SIG-M5 treated with dmso at 0.1 percent for 504 hours (cell line): ENCODE results near the gene LRRC36.

Experiments used
- DNase-seq: peaks from one replicate; lab custom pipeline; 2025; ENCODE audit not compliant: unreplicated experiment; lab: John Stamatoyannopoulos, UW

LRRC36 gene

DNA sequence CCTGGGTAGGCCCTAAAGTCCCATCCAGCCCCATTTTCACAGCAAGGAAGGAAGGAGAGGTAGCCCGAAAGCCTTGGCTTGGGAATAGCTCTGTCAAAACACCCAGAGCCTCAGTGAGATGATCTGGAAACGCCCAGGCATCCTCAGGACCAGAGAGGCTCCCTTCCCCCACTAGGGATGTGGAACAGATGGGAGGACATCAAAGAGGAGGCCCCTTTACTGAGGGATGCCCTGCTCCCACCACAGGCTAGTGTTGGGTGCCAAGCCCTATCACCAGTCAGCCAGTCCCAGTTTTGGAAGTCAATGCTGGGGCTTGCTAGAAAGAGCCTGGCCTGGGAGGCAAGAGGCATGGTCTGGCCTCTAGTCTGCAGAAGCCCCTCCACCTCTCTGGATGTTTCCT is 62.0 kb downstream of the LRRC36 start:
- no peak for DNase-seq

DNA sequence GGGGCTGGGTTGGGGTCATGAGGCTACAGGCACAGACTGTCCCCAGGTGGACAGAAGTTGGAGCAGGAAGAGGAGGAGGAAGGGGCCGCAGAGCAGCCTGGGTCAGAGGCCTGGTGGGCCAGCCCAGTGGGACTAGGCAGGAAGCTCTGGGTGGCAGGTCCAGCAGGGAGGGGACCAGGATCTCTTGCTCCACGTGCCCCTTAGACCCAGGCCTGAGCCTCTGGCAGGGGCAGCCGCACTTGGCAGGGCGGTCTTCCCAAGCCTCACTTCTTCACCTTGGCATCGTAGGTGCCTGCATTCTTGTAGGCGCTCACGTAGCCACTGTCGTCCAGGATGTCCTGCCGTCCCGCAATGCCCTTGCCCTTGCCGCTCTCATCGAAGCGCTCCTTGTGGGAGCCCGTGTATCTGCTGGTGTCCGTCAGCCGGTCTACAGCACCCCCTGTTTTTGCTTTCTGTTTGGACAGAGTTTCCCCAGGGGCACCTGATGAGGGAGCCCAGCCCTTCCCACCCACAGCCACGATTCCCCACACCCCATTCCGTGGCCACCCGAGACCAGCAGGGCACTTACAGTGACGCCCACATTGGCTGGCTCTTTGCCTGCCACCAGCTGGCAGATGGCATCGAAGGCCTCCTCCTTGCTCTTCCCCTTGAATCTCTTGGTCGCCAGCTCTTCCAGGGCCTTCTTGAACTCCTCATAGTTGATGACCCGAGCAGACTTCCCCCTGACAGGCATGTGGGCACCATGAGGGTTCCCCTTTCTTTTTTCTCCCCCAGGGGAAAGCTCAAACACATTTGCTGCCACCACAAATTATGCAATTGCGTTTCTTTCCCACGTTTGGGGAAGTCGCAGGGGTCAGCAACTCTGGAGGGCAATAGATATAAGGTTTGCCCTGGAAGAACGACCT is 63.5 kb downstream of the LRRC36 start:
- DNase-seq = peak; percentile 78

DNA sequence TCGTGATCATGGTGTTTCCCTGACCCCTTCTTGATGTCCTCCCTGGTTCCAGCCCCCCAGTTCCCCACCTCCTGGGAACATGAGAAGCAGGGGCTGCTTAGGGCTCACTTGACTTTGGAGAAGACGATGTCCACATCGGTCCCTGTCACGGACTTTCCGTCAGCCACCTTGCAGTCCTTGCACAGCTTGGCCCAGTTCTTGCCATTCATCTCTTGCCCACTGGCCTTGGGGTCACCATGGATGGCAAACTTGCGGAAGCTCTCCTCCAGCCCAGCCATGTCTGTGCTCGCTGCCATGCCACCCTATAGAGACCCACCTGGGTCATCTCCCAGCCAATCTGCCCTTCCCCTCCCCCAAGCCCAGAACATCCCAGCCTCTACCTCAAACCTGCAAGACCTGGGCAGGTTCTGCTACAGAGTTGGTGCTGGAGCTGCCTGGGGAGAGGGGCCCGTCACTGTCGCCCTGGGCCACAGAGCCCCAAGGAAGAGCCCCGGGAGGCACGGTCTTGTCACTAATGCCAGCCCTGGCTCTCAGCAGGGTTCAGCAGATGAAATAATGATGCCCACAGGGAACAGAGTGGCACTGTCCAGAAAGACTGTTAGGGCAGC is 64.3 kb downstream of the LRRC36 start:
- DNase-seq = no peak

DNA sequence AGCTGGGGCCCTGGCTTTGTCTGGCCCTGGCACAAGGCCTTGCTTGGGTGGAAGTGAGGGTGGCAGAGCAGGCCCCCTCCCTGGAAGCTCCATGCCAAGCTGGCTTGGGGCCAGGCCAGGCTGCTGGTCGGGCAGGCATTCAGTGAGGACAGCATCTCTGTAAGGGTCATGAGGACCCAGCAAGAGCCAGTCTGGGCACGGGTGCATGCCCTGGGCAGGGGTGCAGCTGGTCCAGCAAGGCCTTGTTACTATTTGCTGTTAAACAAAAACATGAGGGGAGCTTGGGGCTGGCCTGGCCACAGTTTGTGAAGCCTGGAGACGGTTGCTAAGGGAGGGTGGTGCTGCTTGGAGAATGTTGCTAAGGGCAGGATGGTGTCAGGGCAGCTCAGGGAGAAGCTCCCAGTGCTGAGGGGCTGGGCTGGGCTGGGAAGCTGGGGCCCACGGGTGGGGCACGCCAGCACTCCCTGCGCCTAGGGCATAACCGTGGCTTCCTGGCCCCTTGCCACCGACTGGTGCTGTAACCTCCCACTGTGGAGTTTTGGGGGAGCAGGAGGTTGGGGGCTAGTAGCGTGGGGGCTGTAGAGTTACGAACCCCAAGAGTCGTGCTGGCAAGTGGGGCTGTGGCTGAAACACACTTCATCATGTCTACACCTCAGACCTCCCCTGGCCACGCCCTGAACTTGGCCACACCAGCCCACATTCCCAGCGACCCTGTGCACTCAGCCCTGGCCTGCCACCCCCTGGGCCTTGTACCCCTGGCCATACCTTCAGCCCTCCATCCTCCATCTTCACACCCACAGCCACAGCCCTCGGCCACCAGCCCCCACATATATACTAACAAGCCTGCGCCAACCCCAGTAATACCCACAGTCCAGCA is 65.0 kb downstream of the LRRC36 start:
- no peak for DNase-seq

DNA sequence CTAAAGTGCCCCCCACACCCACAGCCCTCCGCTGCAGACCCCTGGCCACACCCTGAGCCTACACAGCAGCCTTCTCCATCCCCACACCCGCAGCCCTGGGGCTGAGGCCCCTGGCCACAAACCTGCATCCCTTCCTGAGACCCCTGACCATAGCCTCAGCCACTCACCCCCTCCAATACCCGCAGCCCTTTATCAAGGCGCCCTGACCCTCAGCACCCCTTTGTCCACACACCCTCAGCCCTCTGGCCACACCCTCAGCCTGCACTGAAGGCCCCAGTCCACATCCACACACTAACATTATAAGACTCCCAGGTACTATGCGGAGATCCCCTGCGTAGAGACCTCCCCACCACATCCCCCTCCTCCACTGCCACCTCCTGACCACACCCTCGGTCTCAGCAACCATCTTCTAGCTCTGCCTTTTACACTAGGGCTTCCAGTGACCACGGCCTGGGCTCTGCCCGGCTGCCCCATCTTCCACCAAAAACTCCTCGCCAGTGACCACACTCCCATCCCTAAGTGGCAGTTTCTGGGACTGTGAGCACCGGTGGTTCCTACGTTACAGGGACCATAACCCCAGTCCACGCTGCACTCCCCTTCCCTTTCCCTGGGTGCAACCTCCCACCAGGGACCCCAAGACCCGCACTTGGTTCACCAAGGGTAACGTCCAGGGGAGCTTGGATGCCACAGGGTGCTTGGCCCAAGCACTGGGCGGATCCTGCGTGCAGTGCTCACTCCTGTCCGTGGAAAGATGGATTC is 65.9 kb downstream of the LRRC36 start:
- DNase-seq = no peak

DNA sequence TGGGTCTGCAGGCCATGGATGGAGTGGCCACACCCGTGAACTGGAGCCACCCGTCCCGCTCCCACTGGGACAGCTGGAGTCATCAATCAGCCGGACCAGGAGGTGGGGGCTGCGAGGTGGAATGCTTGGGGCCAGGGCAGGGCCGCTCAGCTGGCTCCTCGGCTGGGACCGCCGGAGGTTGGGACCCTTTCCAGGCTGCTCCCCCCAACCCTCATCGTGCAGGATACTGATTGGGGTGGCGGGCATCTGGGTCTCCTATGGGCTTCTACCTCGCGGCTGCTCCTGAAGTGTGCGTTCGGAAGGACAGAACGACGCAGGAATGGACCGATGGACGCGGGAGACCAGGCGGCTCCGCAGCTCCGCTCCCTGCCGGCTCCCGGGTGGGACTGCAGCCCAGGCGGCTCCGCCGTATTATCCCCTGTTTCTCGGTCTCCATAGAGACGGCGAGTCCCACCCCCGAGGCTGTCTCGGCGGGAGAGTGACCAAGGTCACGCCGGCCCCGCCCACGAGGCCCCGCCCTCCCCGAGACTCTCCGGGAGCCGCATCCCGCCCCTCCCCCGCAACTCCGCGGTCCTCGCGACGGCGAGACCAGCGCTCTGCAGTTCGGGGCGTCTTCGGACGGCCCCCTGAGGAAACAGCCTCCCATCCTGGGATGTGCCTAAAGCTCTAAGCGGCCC is 66.6 kb downstream of the LRRC36 start, which contains the start of gene TPPP3:
Gene TPPP3 (minus strand): TSS at position 388 of the 677 bp plus-strand sequence. CDS start 2,387 bp downstream, outside the sequence.
- no peak for DNase-seq

DNA sequence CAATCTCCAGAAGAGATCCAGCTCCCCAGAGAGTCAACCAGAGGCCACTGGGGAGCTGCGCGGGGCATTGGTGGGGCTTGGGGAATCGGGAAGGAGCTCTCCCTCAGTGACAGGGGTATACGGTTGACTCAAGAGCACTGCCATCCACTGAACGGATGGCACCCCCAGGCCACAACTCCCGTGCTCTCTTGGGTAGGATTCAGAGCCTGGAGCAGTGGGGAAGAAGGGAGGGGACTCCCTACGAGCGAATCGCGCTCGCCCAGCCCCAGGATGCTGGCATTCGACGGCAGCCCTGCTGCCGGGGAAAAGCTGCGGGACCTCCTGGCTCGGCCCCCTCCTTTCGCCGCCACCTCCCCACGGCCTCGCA is 67.2 kb downstream of the LRRC36 start:
- DNase-seq = no peak

DNA sequence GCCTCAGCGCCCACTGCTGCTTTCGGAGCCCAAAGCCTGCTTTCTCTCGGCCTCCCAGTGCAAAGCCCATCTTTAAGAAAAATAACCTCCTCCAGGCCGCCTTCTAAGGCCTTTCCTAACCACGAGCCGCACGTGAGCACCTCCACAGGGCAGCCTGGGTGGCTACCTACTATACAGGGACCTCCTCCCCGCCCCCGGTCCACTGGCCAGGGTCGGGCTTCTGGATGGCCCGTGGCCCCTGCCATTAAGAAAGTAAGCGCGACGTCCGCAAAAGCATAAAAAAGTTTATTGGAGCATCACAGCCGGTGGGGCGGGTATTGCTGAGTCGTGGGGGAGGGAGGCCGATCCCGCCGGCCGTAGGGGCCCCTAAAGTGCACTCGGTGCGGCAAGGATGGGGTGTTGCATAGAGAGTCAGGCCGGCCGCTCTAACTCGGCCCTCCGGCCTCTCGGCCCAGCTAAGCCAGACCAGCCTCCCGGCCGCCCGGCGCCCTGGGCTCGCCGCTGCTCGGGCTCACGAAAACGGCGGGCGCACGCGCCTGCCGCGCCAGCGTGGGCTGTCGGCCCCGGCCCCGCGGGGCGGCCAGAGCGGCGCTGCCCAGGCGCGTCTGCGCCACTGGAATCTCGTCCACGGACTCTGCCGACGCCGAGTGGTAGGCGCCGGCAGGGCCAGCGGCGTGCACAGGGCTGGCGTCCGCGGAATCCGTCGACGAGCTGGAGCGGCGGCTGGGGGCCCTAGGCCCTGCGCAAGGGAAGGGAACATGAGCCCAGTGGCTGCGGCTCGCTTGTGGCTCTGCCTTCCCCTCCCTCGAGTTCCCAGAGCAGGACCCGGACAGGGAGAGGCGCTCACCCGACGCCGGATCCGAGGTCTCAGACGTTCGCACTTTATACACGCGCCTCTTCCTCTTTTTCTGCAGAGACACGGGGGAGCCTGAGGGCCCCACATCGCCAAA is 67.8 kb downstream of the LRRC36 start:
- DNase-seq = peak; percentile 77

DNA sequence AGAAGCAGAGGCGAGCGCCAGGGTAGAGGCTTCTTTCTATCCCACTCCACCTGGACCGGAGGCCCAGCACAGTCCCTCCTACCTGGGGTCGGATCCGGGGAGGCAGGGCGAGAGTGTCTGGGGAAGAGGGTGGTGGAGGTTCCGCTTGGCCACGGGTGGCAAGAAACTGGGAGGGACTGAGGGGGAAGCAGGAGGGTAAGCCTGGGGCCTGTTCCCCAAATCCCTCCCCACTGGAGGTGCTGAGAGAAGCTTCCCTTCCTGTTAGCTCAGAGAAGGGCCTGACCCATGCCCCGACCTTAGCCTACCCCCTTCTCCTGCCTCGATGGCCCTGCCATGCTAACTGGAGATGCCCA is 68.5 kb downstream of the LRRC36 start:
- no peak for DNase-seq

DNA sequence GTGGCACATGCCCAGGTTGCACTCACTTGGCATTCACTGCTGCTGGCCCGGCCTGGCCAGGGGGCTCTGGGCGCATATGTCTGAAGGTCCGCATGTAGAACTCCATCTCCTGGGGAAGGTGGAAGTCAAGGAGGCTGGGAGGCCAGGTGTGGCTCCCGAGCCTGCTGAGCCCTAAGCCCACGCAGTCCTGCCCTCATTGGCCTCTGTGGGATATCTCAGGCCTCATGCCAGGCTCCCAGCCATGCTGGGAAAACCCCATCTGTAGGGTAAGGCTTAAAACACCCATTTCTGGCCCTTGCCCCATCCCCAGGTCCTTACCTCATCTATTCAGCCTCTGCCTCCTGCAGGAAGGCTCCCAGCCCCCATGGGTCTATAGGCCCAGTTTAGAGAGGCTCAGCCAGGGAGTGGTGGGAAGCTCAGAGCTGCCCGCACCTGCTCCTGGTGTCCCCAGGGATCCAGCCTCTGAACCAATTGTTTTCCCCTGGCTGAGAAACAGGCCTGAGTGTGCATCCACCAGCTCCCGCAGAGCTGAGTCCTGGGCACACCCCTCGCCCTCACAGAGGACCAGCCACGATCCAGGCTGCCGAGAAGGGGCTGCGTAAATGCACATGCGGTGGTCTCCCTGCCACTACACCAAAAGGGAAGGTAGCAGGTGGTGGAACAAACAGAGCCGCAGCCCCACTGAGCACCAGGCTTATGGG is 69.0 kb downstream of the LRRC36 start:
- no peak for DNase-seq

DNA sequence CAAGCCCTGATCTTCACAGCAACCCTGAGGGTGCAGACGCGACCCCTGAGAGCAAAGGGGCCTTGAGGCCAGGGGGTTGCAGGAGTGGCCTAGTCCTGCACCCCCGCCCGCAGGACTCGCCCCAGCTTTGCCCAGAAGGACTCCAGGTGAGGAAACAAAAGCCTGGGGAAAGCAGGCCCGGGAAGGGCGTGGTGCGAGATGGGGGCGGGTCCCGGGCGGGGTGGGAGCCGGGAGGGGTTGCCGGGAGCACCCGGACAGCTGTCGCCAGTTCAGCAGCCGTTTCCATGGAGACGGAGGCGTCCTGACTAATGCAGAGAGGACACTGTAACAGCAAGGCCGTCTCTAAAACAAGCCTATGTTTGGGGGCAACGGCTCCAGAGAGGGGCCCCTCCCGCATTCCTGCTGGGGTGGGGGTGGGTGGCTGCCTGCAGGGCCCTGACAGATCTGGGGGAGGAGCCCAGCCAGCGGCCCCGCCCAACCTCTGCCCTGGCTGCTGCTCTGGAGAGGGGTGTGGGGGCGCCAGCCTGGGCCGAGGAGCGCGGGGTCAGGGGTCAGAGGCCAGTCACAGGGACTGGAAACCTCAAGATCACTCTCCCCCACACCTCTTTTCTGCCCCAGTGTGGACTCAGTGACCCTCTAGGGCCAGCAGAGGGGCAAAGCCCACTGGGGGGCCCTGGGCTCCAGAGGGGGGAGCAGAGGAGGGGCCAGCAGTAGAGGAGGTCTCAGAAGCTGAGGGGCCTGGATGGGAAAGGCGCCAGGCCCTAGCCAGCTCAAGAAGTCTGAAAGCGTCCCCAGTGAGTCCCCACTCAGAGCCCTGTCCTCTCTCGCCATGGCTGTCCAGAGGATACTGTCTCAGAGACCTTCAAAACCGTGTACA is 69.8 kb downstream of the LRRC36 start:
- peak; percentile 23 for DNase-seq

DNA sequence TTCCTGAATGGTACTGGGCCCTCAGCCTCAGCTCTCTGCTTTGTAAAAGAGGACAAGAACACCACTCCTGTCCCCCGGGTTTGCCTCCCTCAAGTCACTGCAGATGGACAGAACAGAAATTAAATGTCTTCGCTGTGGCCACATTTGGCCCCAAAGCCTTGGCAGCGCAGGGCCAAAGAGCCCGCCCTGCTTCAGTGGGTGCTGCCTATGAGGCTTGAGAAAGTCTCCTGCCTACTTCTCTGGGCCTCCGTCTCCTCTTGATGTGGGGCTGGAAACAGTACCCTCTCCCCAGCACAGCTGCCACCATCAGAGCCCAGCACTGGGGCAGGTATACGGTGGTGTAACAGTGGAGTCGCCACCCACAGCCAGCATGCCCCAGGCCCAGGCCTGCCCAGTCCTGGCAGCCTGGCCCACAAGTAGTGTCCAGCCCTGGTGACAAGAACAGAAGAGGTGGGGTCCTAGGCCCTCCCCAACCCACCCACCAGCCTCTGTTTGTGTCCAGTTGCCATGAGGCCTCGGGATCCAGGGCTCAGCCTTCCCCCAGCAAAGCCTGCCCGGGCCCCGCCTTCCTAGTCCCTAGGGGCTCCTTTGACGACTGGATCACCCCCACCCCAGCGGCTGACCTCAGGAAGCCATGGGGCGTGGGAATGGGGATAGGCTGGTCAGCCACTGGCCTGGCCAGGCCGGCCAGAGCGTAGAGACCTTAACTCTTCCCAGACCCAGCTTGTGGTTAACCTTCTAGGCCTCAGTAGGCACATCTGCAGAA is 70.6 kb downstream of the LRRC36 start:
- DNase-seq = no peak

DNA sequence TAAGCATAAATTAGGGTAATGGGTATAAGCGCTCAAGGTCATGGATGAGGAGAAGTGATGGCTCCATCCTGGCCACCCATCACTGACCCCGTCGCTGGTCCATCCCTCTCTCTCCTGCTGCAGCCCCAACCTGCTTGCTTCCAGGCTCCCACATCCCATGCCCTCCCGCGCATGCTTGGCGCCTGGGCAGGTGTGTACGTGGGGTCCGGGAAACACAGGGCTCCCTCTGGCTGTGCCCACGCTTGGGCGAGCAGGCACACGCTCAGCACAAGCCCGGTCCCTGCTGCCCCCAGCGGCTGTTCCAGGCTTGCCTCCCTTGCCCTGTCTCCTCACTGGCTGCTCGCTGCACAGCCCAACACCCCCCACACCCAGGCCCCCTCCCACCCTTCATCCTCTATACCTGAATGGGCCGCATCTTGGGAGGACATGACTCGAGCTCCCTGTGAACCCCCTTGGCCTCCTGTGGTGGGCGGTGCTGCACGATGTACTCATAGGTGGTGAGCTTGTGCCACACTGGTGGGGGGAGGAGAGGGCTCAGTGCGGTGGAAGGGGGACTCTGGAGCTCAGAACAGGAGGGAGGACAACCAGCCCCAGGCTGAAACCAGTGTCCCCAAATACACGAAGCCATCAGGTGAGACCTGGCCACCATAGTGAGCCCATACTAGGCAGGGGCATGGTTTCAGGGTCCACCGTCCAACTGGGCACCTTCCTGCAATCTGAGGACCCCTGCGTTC is 71.4 kb downstream of the LRRC36 start:
- DNase-seq = no peak

DNA sequence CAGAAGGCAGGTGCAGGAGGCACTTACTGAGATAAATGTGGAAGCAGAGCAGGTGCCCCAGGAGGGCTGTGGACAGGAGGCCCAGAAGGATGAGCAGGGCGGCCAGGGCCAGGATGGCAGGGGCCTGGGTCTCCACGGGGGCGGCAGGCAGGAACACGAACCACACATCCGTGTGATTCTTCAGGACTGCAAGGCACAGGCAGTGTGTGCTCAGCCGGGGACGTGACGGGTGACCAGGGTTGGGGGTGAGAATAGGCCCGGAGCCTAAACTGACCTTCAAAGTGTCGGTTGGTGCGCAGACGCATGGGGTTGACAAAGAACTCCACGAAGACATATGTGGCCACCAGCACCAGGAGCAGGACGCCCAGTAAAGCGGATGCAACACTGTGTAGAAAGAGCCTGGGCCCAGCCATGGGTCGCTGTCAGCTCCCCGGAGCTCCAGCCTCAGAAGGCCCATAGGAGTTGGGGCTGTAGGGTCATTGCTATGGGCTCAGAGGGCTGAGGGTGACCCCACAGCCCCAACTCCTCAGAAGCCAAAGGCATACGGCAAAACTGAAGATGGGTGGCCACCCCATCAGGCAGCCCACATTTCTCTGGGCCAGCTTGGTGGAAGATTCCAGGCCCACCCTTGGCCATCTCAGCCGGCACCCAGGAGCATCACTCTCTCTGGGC is 72.1 kb downstream of the LRRC36 start:
- DNase-seq = no peak

DNA sequence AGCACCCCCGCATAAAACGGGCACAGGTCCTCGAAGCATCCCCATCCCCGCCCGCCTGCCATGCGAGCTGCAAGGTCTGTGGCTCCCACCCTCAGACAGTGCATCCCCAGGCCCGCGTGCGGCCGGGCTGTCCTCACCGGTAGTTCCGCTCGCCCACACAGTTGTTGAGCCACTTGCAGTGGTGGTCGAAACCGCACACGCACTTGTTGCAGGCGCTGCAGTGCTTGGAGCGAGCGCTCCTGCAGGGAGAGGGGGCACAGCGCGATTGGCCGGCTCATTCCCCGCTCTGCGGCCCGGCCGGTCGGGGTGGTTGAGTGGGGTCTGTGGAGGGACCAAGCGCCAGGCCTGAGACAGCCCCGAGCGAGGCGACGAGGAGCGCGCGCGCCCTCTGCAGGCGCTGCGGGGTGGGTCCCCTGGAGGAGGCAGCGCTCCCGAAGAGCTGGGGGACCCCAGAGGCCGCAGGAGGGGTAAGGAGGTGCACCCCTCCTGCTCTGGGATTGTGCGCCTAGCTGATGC is 72.7 kb downstream of the LRRC36 start:
- DNase-seq = no peak
